ENCODE results near the gene TMPRSS13.

TMPRSS13 gene

GRCh38 chr11:117969160-117969991 lies 40.2 kb upstream of the TMPRSS13 start:
- no peak overlapping the region for H3K4me3 ChIP-seq (ENCODE audit: low read depth, low read length)
- H3K36me3 ChIP-seq (ENCODE audit: control insufficient read depth, insufficient read depth, low read length): no peaks in the 10 kb centered on the region
- H3K4me1 ChIP-seq (ENCODE audit: control insufficient read depth, insufficient read depth, low read length): no peaks in the 10 kb centered on the region
- H3K9me3 ChIP-seq (ENCODE audit: control insufficient read depth, insufficient read depth, low read length): no peaks in the 10 kb centered on the region
- no peaks in the 10 kb centered on the region for H3K27me3 ChIP-seq (ENCODE audit: control insufficient read depth, insufficient read depth, low read length)
- H3K9ac ChIP-seq (ENCODE audit: low read depth, low read length): no peak overlapping the region

- Histone ChIP-seq H3K4me1 (ENCODE audit: control insufficient read depth, insufficient read depth, low read length) (no peaks in the 10 kb centered on the region), H3K36me3 (ENCODE audit: control insufficient read depth, insufficient read depth, low read length) (no peaks in the 10 kb centered on the region), H3K27me3 (ENCODE audit: control insufficient read depth, insufficient read depth, low read length) (no peaks in the 10 kb centered on the region), H3K9me3 (ENCODE audit: control insufficient read depth, insufficient read depth, low read length) (no peaks in the 10 kb centered on the region), H3K4me3 (ENCODE audit: low read depth, low read length) (no peak overlapping the region), H3K9ac (ENCODE audit: low read depth, low read length) (no peak overlapping the region)
Observed at GRCh38 chr11:117966908-117967307, 37.7 kb upstream of the TMPRSS13 start.

- no peaks in the 10 kb centered on the region for H3K36me3 ChIP-seq (ENCODE audit: control insufficient read depth, insufficient read depth, low read length)
- H3K9ac ChIP-seq (ENCODE audit: low read depth, low read length): no peak overlapping the region
- no peaks in the 10 kb centered on the region for H3K9me3 ChIP-seq (ENCODE audit: control insufficient read depth, insufficient read depth, low read length)
- no peaks in the 10 kb centered on the region for H3K27me3 ChIP-seq (ENCODE audit: control insufficient read depth, insufficient read depth, low read length)
- no peaks in the 10 kb centered on the region for H3K4me1 ChIP-seq (ENCODE audit: control insufficient read depth, insufficient read depth, low read length)
- H3K4me3 ChIP-seq (ENCODE audit: low read depth, low read length): no peak overlapping the region
Observed at GRCh38 chr11:117962826-117963225, 33.6 kb upstream of the TMPRSS13 start.

- H3K27me3 ChIP-seq (ENCODE audit: control insufficient read depth, insufficient read depth, low read length): no peaks in the 10 kb centered on the region
- no peaks in the 10 kb centered on the region for H3K4me1 ChIP-seq (ENCODE audit: control insufficient read depth, insufficient read depth, low read length)
- no peak overlapping the region for H3K9ac ChIP-seq (ENCODE audit: low read depth, low read length)
- no peaks in the 10 kb centered on the region for H3K36me3 ChIP-seq (ENCODE audit: control insufficient read depth, insufficient read depth, low read length)
- H3K4me3 ChIP-seq (ENCODE audit: low read depth, low read length): no peak overlapping the region
- no peaks in the 10 kb centered on the region for H3K9me3 ChIP-seq (ENCODE audit: control insufficient read depth, insufficient read depth, low read length)
Observed at GRCh38 chr11:117961896-117962295, 32.7 kb upstream of the TMPRSS13 start.

GRCh38 chr11:117960406-117960805 lies 31.2 kb upstream of the TMPRSS13 start:
- no peak overlapping the region for H3K9ac ChIP-seq (ENCODE audit: low read depth, low read length)
- H3K36me3 ChIP-seq (ENCODE audit: control insufficient read depth, insufficient read depth, low read length): no peaks in the 10 kb centered on the region
- H3K27me3 ChIP-seq (ENCODE audit: control insufficient read depth, insufficient read depth, low read length): no peaks in the 10 kb centered on the region
- no peak overlapping the region for H3K4me3 ChIP-seq (ENCODE audit: low read depth, low read length)
- H3K9me3 ChIP-seq (ENCODE audit: control insufficient read depth, insufficient read depth, low read length): no peaks in the 10 kb centered on the region
- no peaks in the 10 kb centered on the region for H3K4me1 ChIP-seq (ENCODE audit: control insufficient read depth, insufficient read depth, low read length)

- Histone ChIP-seq H3K27me3 (ENCODE audit: control insufficient read depth, insufficient read depth, low read length) (no peaks in the 10 kb centered on the region), H3K9ac (ENCODE audit: low read depth, low read length) (no peak overlapping the region), H3K4me1 (ENCODE audit: control insufficient read depth, insufficient read depth, low read length) (no peaks in the 10 kb centered on the region)
Observed at GRCh38 chr11:117959438-117960149, 30.4 kb upstream of the TMPRSS13 start.

GRCh38 chr11:117958949-117959348 lies 29.7 kb upstream of the TMPRSS13 start:
- Histone ChIP-seq H3K9ac (ENCODE audit: low read depth, low read length) (no peak overlapping the region), H3K4me1 (ENCODE audit: control insufficient read depth, insufficient read depth, low read length) (no peaks in the 10 kb centered on the region), H3K9me3 (ENCODE audit: control insufficient read depth, insufficient read depth, low read length) (no peaks in the 10 kb centered on the region), H3K36me3 (ENCODE audit: control insufficient read depth, insufficient read depth, low read length) (no peaks in the 10 kb centered on the region), H3K4me3 (ENCODE audit: low read depth, low read length) (no peak overlapping the region), H3K27me3 (ENCODE audit: control insufficient read depth, insufficient read depth, low read length) (no peaks in the 10 kb centered on the region)

More at GRCh38 chr11:117959438-117960149, 30.4 kb upstream of the TMPRSS13 start:
- H3K4me3 ChIP-seq (ENCODE audit: low read depth, low read length): no peak overlapping the region
- no peaks in the 10 kb centered on the region for H3K36me3 ChIP-seq (ENCODE audit: control insufficient read depth, insufficient read depth, low read length)
- no peaks in the 10 kb centered on the region for H3K9me3 ChIP-seq (ENCODE audit: control insufficient read depth, insufficient read depth, low read length)

DNA sequence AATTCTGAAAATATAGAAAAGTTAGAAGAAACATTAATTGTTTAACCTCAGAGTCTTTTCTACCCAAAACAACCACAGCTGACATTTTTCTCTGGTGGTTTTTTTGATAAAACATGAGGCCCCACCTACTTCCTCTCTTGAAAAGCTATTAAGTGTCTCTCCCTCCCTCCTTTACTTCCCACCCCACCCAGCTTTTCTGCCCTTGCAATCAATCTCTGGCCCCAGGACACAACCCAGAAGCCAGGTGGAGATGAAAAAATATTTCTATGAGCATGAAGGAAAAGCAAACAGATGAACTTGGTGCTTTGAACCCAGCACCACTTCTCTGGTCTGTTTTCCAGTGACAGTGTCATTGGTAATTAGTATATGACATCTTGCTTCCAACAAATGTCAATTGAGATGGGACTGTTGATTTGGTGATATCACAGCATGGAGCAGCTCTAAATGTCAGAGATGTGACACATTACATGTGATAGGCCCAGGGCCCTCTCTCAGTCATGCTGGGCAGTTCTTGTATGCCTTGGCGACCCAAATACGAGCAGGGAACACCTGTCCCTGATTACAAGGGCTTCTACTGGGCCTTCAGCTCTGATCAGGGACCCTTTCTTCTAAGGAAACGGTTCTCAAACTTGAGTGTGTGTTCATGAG lies 23.9 kb upstream of the TMPRSS13 start:
- Histone ChIP-seq H3K4me1 (ENCODE audit: control insufficient read depth, insufficient read depth, low read length) (no peaks in the 10 kb centered on the region), H3K36me3 (ENCODE audit: control insufficient read depth, insufficient read depth, low read length) (no peaks in the 10 kb centered on the region), H3K27me3 (ENCODE audit: control insufficient read depth, insufficient read depth, low read length) (no peaks in the 10 kb centered on the region), H3K4me3 (ENCODE audit: low read depth, low read length) (no peak overlapping the region), H3K9me3 (ENCODE audit: control insufficient read depth, insufficient read depth, low read length) (no peaks in the 10 kb centered on the region), H3K9ac (ENCODE audit: low read depth, low read length) (no peak overlapping the region)

- Histone ChIP-seq H3K36me3 (ENCODE audit: control insufficient read depth, insufficient read depth, low read length) (no peaks in the 10 kb centered on the region), H3K4me1 (ENCODE audit: control insufficient read depth, insufficient read depth, low read length) (no peaks in the 10 kb centered on the region), H3K27me3 (ENCODE audit: control insufficient read depth, insufficient read depth, low read length) (no peaks in the 10 kb centered on the region), H3K9me3 (ENCODE audit: control insufficient read depth, insufficient read depth, low read length) (no peaks in the 10 kb centered on the region), H3K4me3 (ENCODE audit: low read depth, low read length) (no peak overlapping the region), H3K9ac (ENCODE audit: low read depth, low read length) (no peak overlapping the region)
Observed at GRCh38 chr11:117950993-117951961, 22.1 kb upstream of the TMPRSS13 start.

GRCh38 chr11:117950301-117950700 lies 21.1 kb upstream of the TMPRSS13 start:
- no peak overlapping the region for H3K4me3 ChIP-seq (ENCODE audit: low read depth, low read length)
- H3K4me1 ChIP-seq (ENCODE audit: control insufficient read depth, insufficient read depth, low read length): no peaks in the 10 kb centered on the region
- H3K9me3 ChIP-seq (ENCODE audit: control insufficient read depth, insufficient read depth, low read length): no peaks in the 10 kb centered on the region
- no peaks in the 10 kb centered on the region for H3K27me3 ChIP-seq (ENCODE audit: control insufficient read depth, insufficient read depth, low read length)
- H3K36me3 ChIP-seq (ENCODE audit: control insufficient read depth, insufficient read depth, low read length): no peaks in the 10 kb centered on the region
- no peak overlapping the region for H3K9ac ChIP-seq (ENCODE audit: low read depth, low read length)

- Histone ChIP-seq H3K4me3 (ENCODE audit: low read depth, low read length) (no peak overlapping the region), H3K4me1 (ENCODE audit: control insufficient read depth, insufficient read depth, low read length) (no peaks in the 10 kb centered on the region), H3K36me3 (ENCODE audit: control insufficient read depth, insufficient read depth, low read length) (no peaks in the 10 kb centered on the region), H3K9me3 (ENCODE audit: control insufficient read depth, insufficient read depth, low read length) (no peaks in the 10 kb centered on the region), H3K9ac (ENCODE audit: low read depth, low read length) (no peak overlapping the region), H3K27me3 (ENCODE audit: control insufficient read depth, insufficient read depth, low read length) (no peaks in the 10 kb centered on the region)
Observed at GRCh38 chr11:117949062-117949461, 19.9 kb upstream of the TMPRSS13 start.
